Measurements from ENCODE around the gene AP3B1.

Gene AP3B1

DNA sequence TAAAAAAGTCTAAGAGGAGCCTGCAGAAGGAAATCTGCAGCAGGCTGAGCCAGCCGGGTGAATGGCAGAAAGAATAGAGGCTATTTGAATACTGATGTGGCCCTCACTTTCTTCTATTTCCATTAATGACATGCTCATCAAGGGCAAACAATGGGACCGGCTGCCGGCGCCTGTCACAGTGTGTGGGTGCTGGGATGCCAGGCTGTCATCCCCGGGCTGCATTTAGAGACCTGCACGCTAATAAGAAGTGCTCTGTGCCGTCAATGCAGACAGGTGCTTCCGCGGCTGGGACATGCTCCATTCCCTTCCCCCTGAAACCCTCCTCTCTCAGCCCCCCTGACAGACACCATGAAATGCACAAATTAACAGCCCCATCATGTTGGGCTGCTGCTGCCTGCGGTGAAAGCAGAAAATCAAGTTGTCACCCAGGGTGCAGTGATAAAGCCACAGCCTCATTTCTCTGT, 300.6 kb downstream of the AP3B1 start:
- H3K27ac ChIP-seq (ENCODE audit: low read length) = no peak overlapping the region
- peaks cover 17% of the 10 kb centered on the region for H3K4me1 ChIP-seq (ENCODE audit: low read length)
- H4K20me1 ChIP-seq (ENCODE audit: insufficient read depth, low read length) = no peaks in the 10 kb centered on the region
- no peaks in the 10 kb centered on the region for H3K36me3 ChIP-seq (replicated peaks; ENCODE audit: low read depth, low read length)
- no peak overlapping the region for H3K9ac ChIP-seq (ENCODE audit: low read length)
- H3K9me3 ChIP-seq (ENCODE audit: insufficient read depth, low read length) = no peaks in the 10 kb centered on the region
- TF ChIP-seq CTCF (IDR thresholded peaks at IDR 0.05; ENCODE audit: low read depth, low read length) (no peak), EZH2phosphoT487 (IDR thresholded peaks at IDR 0.05; ENCODE audit: low read depth) (no peak)
- no peak overlapping the region for H3K4me2 ChIP-seq (ENCODE audit: low read length)
- no peak overlapping the region for H2AFZ ChIP-seq (ENCODE audit: low read depth, low read length)
- no peaks in the 10 kb centered on the region for H3K27me3 ChIP-seq (ENCODE audit: low read depth, low read length)
- H3K79me2 ChIP-seq (ENCODE audit: low read length) = no peaks in the 10 kb centered on the region
- H3K4me3 ChIP-seq (ENCODE audit: low read length) = no peak overlapping the region

DNA sequence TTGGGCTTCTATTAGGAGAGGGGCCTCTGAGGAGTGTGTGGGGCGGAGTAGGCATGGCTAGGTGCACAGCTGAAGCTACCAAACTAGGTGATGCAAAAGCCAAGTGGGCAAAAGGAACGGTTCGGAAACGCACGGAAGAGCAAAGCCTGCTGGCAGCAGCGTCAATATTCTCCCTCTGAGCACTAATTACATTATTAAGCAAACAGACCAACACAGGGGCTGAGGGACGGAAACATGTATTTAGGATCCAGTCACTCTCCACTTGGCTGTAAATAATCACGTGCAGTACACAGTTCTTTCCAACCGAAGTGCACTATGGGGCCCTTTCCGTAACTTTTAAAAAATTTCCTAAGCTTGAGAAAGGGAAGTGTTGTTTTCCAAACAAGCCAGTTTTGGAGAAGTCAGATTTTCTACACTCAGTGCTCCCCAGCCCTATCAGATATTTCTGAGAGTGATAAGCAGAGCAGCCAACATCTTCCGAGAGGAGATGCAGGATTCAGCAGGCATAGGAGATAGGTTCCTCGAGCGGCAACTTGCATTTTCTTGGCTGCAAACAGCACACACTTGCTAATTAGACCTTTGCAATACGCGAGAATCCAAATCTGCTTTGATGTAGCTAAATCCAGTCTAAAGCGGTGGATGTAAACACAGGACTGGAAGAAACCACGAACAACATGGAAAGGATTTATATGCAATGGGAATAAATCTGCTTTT, 301.2 kb downstream of the AP3B1 start:
- Histone ChIP-seq H3K79me2 (ENCODE audit: low read length) (no peaks in the 10 kb centered on the region), H3K4me2 (ENCODE audit: low read length) (no peak overlapping the region), H3K36me3 (replicated peaks; ENCODE audit: low read depth, low read length) (no peaks in the 10 kb centered on the region), H3K27me3 (ENCODE audit: low read depth, low read length) (no peaks in the 10 kb centered on the region), H4K20me1 (ENCODE audit: insufficient read depth, low read length) (no peaks in the 10 kb centered on the region), H3K4me1 (ENCODE audit: low read length) (peaks cover 18% of the 10 kb centered on the region), H3K9me3 (ENCODE audit: insufficient read depth, low read length) (no peaks in the 10 kb centered on the region), H2AFZ (ENCODE audit: low read depth, low read length) (no peak overlapping the region), H3K9ac (ENCODE audit: low read length) (no peak overlapping the region), H3K4me3 (ENCODE audit: low read length) (no peak overlapping the region), H3K27ac (ENCODE audit: low read length) (no peak overlapping the region)
- TF ChIP-seq CTCF (IDR thresholded peaks at IDR 0.05; ENCODE audit: low read depth, low read length) (no peak), EZH2phosphoT487 (IDR thresholded peaks at IDR 0.05; ENCODE audit: low read depth) (no peak)

GRCh38 chr5:77991084-77991483, 303.4 kb downstream of the AP3B1 start:
- Histone ChIP-seq H3K4me2 (ENCODE audit: low read length) (no peak overlapping the region), H3K4me1 (ENCODE audit: low read length) (peaks cover 18% of the 10 kb centered on the region), H3K27me3 (ENCODE audit: low read depth, low read length) (no peaks in the 10 kb centered on the region), H3K9ac (ENCODE audit: low read length) (no peak overlapping the region), H3K27ac (ENCODE audit: low read length) (no peak overlapping the region), H3K36me3 (replicated peaks; ENCODE audit: low read depth, low read length) (no peaks in the 10 kb centered on the region), H2AFZ (ENCODE audit: low read depth, low read length) (no peak overlapping the region), H3K79me2 (ENCODE audit: low read length) (no peaks in the 10 kb centered on the region), H3K9me3 (ENCODE audit: insufficient read depth, low read length) (no peaks in the 10 kb centered on the region), H4K20me1 (ENCODE audit: insufficient read depth, low read length) (no peaks in the 10 kb centered on the region), H3K4me3 (ENCODE audit: low read length) (no peak overlapping the region)
- TF ChIP-seq CTCF (IDR thresholded peaks at IDR 0.05; ENCODE audit: low read depth, low read length) (no peak; the same call in 1 of the 2 replicates), EZH2phosphoT487 (IDR thresholded peaks at IDR 0.05; ENCODE audit: low read depth) (no peak)

GRCh38 chr5:77990020-77990419, 304.5 kb downstream of the AP3B1 start:
- TF ChIP-seq EZH2phosphoT487 (IDR thresholded peaks at IDR 0.05; ENCODE audit: low read depth) (no peak), CTCF (IDR thresholded peaks at IDR 0.05; ENCODE audit: low read depth, low read length) (no peak)
- H3K4me1 ChIP-seq (ENCODE audit: low read length) = peaks cover 13% of the 10 kb centered on the region
- no peaks in the 10 kb centered on the region for H3K9me3 ChIP-seq (ENCODE audit: insufficient read depth, low read length)
- H3K27ac ChIP-seq (ENCODE audit: low read length) = no peak overlapping the region
- H3K9ac ChIP-seq (ENCODE audit: low read length) = no peak overlapping the region
- no peak overlapping the region for H3K4me3 ChIP-seq (ENCODE audit: low read length)
- H3K4me2 ChIP-seq (ENCODE audit: low read length) = no peak overlapping the region
- H3K79me2 ChIP-seq (ENCODE audit: low read length) = no peaks in the 10 kb centered on the region
- no peaks in the 10 kb centered on the region for H3K27me3 ChIP-seq (ENCODE audit: low read depth, low read length)
- H2AFZ ChIP-seq (ENCODE audit: low read depth, low read length) = no peak overlapping the region
- no peaks in the 10 kb centered on the region for H3K36me3 ChIP-seq (replicated peaks; ENCODE audit: low read depth, low read length)
- no peaks in the 10 kb centered on the region for H4K20me1 ChIP-seq (ENCODE audit: insufficient read depth, low read length)

Data from OCI-LY3 (cell line).